CD4-positive, alpha-beta T cell treated with Interleukin-12 subunit alpha and Interleukin-12 subunit beta, for 1 hour (primary cell): Measurements from ENCODE around the gene GAN.
"Not testable (repeated sequence)": the region's sequence is repeated elsewhere in the genome, so short reads cannot be mapped to it uniquely, and the experiment has no call there.

Experiments used
- DNase-seq: peaks from one replicate; pipeline ENCODE4 v3.0.0-alpha.2; 2020

The GAN gene

GRCh38 chr16:81401035-81401950 is 86.5 kb downstream of the GAN start:
- no peak for DNase-seq

DNA sequence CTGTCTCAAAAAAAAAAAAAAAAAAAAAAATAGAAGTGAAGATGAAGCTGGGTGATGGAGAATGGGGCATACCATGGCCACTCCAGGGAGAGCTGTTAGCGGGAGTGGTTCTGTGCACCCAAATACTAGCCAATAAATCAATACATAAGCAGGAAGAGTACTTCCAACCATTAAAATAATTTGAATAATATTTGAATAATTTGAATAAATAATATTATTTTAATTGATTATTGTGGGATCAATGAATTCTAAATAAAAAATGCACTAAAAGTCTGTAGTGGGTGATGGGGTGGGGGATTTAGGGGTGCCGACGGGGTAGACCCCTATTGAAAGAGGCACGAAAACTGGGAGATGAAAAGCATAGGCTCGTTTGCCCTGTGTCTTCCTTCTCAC is 88.4 kb downstream of the GAN start:
- no peak for DNase-seq

DNA sequence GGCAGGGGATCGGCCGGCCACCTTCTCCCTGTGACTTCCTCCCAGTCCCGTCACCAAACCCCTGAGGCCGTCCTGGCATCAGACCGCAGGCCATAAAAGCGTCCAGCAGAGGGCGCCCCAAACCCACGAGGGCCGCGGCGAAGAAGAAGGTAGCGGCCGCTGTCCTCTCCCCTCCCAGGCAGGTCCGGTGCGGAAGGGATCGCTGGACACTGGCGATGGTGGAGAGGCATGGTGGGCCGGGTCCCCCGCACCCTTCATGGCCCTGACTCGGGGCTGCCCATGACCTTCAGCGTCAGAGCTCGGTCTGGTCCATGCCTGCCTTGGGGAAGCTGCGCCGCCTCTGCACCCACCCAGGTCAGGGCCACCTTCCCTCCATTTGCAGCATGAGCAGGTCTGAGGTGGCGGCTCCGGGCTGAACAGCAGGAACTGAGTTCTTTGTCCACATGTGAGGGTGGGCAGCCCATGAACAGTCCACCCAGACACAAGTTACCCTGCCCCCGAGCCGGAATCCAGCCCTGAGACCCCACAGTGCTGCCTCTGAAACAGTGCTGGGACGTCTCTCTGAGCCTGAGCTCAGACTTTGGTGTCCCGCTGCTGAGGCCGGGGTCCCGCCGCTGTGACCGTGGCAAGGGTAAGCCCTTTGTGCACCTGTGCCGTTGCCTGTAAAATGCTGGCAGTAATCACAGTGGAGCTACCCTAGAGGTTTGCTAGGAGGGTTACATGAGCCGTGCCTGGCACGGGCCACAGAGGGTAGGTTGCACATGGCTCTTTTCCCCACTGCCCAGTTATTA is 89.0 kb downstream of the GAN start:
- DNase-seq, result peak; percentile 79

GRCh38 chr16:81405002-81405401 is 90.2 kb downstream of the GAN start:
- not testable (repeated sequence) for DNase-seq

GRCh38 chr16:81405702-81406113 is 90.9 kb downstream of the GAN start:
- DNase-seq, result no peak

GRCh38 chr16:81408409-81408950 is 93.7 kb downstream of the GAN start:
- DNase-seq, result no peak

- DNase-seq, result no peak
Measured at GRCh38 chr16:81409016-81409556, 94.3 kb downstream of the GAN start.

DNA sequence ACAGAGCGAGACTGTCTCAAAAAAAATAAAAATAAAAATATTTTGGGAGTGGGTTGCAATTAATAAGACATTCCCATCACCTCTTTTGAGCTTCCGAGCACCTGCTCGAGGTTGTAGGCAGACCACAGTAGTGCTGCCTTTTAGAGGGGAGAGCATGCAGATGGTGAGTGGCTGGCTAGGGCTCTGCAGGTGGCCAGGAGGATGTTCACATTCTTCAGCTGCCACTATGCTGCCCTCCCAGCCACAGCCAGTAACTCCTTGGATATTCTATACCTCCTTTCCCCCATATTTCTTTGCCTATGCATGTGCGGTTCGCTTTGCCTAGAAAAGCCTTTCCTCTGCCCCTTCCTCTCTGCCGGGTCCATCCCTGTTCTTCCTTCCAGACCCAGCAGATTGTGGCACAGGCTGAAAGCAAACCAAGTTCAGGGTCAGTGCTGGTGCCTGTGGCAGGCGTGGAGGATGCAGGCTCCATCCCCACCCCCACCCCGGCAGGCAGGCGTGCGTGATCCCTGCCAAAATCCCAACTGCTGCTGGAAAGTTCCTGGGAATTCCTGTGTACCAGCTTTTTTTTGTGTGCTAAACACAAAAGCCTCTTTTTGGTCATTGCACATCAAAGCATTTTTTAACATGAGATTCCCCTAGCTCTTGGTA is 96.0 kb downstream of the GAN start:
- no peak for DNase-seq

GRCh38 chr16:81413245-81413990 is 98.7 kb downstream of the GAN start:
- DNase-seq, result no peak

GRCh38 chr16:81415751-81416150 is 101.0 kb downstream of the GAN start:
- no peak for DNase-seq

DNA sequence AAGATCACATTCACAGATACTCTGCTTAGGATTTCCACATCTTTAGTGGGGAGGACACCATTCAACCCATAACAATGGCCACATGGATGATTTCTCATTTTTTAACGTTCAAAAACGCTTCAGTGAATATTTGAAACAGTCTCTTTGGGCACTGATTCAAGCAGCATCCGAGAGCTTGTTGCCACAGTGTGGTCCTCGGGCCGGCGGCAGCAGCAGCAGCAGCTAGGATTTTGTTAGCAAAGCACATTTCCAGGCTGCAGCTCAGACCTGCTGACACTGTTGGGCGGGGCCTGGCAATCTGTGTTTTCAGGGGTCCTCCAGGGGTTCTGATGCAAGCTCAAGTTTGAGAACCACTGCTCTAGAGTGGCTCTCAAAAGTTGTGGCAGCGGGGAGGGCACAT is 102.0 kb downstream of the GAN start:
- no peak for DNase-seq

GRCh38 chr16:81417210-81417609 is 102.4 kb downstream of the GAN start:
- no peak for DNase-seq

GRCh38 chr16:81419806-81420205 is 105.0 kb downstream of the GAN start:
- no peak for DNase-seq

DNA sequence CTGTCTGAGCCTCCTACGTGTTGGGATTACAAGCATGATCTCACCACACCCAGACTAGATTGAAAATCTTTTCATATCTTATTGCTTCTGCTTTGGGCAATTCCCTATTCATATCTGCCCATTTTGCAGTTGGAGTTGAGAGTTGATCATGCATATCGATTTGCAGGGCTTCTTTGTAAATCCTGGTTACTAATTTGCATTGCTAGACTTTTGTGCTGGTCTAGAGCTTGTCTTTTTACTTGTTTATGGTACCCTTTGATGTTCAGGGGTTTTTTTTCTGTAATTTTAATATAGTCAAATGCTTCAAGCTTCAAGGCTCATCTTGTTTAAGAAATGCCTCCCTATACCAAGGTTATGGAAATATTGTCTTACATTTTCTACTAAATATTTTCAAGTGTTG is 106.4 kb downstream of the GAN start:
- DNase-seq, result no peak

DNA sequence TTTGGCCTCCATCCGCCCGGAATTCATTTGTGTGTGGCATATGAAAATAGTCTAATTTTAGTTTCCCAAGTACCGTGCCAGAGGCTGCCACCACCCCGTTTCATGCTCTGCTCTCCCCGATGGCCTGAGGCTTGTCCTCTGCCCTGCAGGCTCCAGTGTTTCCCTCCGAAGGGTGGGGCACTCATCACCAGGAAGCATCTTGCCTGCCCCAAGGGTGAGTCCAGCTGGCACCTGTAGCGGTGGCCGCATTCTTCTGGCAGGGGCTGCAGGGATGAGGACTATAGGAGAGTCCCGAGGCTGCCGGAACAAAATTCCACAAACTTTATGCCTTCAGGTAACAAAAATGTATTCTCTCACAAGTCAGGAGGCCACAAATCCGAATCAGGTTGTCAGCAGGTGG is 106.8 kb downstream of the GAN start:
- no peak for DNase-seq

GRCh38 chr16:81422153-81422552 is 107.4 kb downstream of the GAN start:
- DNase-seq, result not testable (repeated sequence)

- DNase-seq, result no peak
Measured at GRCh38 chr16:81424771-81425170, 110.0 kb downstream of the GAN start.

GRCh38 chr16:81427219-81427618 is 112.5 kb downstream of the GAN start:
- DNase-seq, result no peak

GRCh38 chr16:81429045-81429521 is 114.3 kb downstream of the GAN start:
- no peak for DNase-seq

- no peak for DNase-seq
Measured at GRCh38 chr16:81431554-81432353, 117.0 kb downstream of the GAN start.

- no peak for DNase-seq
Measured at GRCh38 chr16:81432937-81433557, 118.3 kb downstream of the GAN start.
